Dedifferentiated amniotic fluid mesenchymal stem cell (primary cell): Measurements from ENCODE around the gene SNX8.

Source experiments
- DNase-seq: peaks from one replicate; pipeline ENCODE4 v3.0.0-alpha.2; 2016; ENCODE audit errors: extremely low spot score

Gene SNX8

GRCh38 chr7:2223321-2223720 is 90.9 kb downstream of the SNX8 start:
- DNase-seq = no peak

DNA sequence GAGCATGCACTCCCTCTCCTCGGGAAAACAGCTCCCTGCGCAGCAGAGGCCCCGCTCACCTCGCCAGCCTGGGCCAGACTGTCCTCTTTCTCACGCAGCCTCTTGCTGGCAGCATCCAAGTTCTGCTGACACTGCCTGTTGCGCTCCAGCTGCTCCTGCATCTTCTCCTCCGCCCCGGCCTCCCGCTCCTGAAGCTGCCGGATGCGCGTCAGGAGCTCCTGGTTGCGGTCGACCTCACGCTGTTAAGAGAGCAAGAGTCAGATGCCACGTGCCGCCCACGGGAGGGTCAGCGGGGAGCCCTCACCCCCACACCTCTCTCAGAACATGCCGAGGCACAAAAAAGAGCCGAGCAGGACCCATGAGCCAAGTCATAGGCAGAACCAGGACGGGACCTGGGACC is 91.7 kb downstream of the SNX8 start:
- DNase-seq = no peak

DNA sequence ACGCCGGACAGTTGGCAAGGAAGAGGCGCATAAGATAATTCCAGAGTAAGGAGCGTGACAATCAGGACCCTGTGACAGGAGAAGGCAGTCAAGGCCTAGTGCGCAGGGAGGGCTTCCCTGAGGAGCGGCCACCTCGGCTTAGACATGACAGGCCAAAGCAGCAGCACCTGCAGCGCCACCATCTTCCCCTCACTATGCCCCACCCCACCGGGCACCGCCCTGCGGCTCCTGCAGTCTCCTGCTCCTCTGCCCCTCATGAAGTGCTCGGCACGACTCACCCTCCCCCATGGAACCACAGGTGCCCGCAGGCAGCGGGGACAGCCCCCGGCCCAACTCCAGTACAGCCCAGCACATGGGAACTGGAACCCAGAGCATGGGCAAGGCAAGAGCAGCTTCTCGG is 93.3 kb downstream of the SNX8 start:
- DNase-seq = no peak

DNA sequence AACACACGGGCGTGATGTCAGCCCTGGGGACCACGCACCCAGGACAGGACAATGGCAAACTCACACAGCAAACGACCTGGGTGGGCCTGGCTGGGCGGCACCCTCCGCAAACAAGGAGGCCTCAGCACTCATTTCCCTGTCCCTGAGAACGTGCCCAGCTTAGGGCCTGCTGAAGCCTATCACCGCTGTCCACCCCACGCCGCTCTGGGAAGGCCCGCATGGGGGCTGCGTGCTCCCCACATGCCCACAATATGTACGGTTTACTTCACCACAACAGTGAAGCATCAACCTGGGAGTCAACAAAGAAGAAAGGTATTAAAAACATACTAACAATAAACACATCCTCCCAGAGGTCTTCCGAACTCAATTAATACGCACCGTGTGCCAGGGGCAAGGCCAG is 93.7 kb downstream of the SNX8 start:
- no peak for DNase-seq

DNA sequence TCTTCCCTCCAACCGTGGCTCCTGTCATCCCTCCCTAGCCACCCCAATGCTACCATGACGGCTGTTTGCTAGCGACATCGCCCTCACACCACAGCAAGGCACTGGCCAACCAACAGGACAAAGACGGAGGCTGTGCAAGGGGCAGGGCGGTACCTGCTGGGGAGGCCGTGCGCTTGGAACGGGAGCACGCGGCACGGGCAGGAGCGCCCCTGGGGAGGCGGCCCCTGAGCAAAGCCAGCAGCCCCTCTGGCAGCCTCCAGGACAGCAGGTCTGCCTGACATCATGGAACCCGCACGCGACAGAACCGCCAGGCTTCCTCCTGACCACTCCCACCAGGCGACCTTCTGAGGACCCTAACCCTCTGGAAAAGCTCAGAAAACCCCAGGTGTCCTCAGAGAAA is 94.2 kb downstream of the SNX8 start:
- DNase-seq = no peak

DNA sequence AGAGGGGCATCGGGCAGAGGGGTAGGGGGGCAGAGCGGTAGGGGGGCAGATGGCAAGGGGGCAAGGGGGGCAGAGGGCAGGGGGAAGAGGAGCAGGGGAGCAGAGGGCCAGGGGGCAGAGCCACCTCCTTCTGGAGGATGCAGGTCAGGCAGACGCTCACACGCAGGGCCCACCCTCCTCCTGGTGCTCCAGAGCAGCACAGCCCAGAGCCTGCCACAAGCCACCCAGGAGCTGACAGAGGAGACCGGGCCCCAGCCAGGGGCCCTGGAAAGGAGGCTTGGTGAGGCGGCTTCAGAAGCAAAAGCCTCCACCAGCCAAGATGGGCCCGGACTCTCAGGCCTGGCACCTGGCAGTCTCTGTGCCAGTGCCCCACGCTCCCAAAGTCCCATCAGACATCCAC is 94.6 kb downstream of the SNX8 start:
- DNase-seq = no peak

GRCh38 chr7:2219136-2219535 is 95.1 kb downstream of the SNX8 start:
- no peak for DNase-seq

DNA sequence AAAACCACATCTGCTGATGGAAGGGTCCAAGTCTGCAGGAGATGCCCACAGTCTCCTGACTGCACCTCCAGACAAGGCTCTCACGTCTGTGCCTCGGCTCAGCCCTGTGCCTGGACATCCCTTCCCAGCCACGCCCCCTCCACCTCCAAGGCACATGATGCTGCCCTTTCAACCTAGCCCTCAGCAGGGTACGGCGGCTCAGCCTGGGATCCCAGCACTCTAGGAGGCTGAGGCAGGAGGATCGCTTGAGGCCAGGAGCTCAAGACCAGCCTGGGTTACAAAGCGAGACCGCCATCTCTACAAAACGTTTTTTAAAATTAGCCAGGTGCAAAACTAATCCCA is 95.8 kb downstream of the SNX8 start:
- no peak for DNase-seq

GRCh38 chr7:2217716-2218443 is 96.4 kb downstream of the SNX8 start:
- DNase-seq = no peak

DNA sequence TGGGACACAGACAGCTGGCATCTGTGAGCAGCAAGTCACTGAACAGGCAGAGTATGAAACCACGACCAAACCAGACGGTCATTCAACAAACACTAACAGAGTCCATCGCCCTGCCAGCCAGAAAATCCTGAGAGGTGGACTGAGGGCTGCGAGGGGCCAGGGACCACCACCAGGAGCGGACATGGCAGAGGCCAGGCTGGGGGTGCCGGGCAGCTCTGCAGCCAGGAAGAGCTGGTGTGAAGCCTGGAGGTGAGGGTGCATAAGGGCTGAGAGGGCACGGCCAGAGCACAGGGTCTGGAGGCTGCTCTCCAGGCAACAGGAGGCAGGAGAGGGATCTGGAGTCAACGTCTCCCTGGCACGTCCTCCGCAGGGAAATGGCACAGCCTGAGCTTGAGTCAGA is 97.0 kb downstream of the SNX8 start:
- DNase-seq = no peak

DNA sequence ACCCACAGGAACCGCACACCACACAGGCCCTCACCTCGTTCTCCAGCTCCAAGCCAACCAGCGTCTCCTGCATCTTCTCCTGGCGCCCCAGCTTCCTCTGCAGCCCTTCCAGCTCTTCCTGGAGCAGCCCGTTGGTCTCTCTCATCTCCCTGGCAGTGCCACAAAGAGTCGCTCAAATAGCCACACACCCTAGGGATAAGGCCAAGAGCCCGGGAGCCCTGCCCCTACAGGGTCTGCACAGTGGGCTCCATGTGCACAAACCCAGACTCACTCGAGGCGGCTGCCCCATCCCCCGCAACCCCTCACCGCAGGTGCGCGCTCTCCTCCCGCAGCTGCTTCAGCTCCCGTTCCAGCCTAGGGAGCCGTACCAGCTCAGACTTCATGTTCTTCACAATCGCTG is 98.4 kb downstream of the SNX8 start:
- DNase-seq = no peak

GRCh38 chr7:2214636-2215035 is 99.6 kb downstream of the SNX8 start:
- no peak for DNase-seq

DNA sequence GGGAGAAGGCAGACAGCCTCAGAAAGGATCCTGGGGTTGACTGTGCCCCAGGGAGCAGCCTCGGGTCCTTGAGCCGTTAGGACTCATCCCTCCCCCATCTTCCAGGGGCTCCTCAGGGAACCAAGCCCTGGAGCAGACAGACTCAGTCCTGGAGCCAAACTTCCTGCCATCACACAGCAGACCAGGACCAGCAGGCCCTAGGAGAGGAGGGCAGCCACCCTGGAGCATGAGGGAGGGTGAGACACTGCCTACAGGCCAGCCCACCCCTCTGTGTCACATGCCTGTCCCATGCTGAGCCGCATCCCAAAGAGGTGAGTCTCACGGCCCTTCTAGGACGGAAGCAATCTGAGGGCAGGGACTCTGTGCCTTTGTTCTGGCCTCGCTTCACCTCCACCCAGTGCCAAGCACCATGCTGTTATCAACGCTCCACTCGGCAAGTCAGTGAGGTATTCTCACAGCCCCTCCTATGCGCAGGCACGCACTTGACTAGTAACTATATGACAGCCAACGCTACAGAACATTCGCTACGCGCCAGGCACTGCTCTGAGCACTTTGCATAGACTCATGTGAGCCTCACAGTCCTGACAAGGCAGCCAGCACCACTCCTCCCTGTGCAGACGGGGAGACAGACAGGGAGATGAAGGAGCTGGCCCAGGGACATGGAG is 100.6 kb downstream of the SNX8 start:
- no peak for DNase-seq

DNA sequence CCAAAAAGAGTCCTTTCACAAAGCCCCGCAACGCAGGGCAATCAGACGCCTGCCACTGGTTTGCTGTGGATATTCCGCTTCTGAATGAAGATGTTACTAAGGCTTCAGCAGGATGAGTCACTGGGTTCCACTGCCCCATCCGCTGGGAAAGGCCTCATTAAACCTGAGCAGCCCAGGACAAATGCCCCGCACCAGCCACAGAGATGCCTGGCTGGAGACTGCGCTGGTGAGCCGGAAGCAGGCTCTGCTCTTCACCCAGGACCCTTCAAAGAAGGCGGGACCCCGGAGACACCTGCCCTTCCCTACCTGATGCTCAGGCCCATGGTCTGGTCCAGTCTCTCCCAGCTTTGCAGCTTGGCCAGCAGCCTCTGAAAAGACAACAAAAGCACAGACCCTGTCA is 101.3 kb downstream of the SNX8 start:
- DNase-seq = no peak

DNA sequence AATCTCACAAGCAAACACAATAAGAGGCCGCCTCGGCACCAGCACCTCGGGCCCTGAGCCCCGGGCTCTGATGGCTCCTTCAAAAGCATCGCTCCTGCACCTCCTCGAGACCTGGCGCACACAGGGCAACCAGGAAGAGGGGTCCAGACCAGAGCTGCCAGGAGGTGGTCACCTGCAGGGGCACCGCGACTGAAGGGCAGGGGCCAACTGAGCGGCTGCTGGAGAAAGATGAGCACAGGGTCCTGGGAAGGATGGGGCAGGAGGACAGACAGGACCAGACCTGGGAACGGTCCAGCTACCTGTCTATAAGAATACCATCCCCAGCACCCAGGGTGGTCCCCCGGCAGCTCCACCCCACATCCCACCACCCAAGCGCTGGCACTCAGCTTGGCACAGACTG is 102.3 kb downstream of the SNX8 start:
- DNase-seq = no peak

DNA sequence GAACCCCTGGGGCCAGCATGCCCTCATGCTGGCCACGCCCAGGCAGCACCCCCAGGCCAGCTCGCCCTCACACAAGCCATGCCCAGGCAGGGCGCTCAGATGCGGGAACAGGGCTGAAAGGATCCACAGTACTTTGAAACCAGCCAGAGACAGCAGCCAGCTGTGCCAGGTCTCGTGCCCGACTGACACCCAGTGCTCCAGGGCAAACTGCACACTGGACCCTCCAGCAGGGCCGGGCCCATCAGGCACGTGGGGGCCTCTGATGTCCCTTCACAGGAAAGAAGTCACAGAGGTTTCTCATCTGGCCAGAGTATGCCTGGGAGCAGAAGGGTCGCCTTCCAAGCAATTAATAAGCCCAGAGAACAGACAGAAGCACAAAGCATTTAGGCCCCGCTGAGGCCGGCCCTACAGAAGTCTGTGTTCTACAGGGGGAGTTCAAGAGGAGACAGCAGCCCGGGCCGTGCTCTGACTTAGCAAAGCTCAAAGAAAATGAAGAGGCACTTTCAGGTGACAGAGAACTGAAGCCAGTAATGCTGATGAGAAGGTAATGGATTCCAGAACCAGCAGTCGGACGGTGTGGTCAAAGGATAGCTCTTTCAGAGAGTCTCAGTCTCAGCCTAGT is 102.9 kb downstream of the SNX8 start:
- DNase-seq = no peak

DNA sequence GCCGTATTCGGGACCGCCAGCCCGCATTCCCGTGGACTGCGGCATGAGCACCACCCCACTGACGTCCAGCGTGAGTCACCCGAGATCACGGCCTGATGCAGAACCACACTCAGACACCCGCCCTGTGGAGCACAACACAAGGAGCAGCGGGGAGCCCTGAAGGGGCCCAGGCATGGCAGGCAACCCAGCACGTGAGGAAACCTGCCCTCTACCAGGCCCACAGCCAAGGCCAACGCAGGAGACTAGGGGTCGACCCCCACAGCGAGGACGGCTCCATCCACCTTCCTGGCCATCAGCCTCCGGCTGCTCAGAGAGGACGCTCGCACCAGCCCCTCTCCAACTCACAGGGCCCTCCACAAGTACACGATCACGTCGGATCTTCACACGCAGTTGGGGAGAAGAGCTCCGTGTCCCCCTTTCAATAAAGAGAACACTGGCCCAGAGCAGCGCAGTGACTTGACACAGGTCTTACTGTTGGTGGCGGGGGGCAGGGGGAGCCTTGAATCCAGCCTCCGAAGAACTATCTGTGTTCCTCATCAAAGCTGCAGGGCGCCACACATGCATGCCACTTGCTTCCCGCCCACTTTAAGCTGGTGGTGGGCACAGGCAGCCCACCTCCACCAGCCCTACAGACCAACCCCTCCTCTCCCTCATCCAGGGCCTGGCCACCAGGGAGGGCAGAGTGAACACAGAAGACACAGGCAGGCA is 103.5 kb downstream of the SNX8 start:
- DNase-seq = no peak

GRCh38 chr7:2209961-2210323 is 104.3 kb downstream of the SNX8 start:
- DNase-seq = no peak

GRCh38 chr7:2209146-2209960 is 104.9 kb downstream of the SNX8 start:
- peak; percentile 66 for DNase-seq

DNA sequence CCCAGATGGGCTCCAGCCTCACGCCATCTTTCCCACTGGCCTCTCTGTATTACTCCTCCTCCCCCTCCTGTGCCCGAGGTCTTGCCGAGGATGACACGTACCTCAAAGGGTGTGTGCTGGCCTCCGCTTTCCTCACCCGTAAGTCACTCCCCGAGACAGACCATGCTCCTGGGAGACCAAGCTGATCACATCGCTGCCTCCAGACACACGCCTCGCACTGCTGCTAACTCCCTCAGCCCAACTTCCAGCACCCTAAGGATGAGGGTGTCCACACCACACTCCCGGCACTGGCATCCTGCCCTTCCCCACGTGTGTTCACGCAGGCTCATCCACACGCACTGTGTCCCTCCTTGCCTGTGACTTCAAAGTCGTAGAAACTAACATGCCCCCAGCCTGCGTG is 105.5 kb downstream of the SNX8 start:
- DNase-seq = no peak

DNA sequence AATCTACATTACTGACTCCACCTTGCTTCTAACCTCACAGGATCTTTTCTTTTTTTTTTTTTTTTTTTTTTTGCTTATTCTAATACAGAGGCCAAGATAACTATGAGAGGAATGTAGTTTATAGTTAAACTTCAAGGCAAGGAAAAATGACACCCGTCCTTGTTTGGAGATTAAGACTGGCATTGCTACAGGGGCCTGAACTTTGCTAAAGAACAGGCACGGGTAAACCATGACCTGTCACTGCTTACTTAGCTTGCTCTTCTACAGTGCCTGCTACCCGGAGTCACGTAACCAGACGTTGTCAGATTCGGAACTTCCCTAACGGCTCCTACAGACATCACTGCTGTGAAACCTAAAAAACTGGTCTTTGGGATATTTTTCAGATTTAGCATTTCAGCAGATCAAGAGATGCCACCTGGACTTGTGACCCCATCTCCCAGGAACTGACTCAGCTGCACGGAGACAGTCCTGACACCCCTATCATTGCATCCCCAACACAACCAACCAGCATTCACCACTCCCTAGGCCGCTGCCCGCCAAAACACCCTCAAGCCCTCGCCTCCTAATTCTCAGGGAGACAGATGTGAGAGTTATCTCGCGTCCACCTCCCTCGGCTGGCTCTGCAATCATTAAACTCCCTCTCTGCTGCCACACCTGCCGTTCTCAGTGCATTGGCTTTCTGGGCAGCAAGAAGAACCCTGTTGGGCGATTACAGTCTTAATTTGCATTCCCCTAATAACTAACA is 109.0 kb downstream of the SNX8 start:
- no peak for DNase-seq
